SK-N-SH treated with all-trans-retinoic acid at 6 μM for 48 hours (cell line): ENCODE measurements around the gene MTARC1.

Source experiments
- ATAC-seq: fragments of 200-7000 bp; cut with Tn5 transposase; 3 replicates; pipeline ENCODE4 v1.9.1; 2020; ENCODE audit warnings: mild to moderate bottlenecking, moderate library complexity
- BACH2 ChIP-seq: fragments of 250-450 bp; sonication (Bioruptor Pico); IDR thresholded peaks from 2 replicates; pipeline ENCODE4 v1.9.0; 2021; ENCODE audit warnings: mild to moderate bottlenecking, borderline replicate concordance
- CSDC2 ChIP-seq: fragments of 250-450 bp; sonication (Bioruptor Pico); IDR thresholded peaks from 2 replicates; pipeline ENCODE4 v1.5.0; 2020; ENCODE audit warnings: mild to moderate bottlenecking, moderate library complexity
- GLIS3 ChIP-seq: fragments of 250-450 bp; sonication (Bioruptor Pico); IDR thresholded peaks from 2 replicates; pipeline ENCODE4 v1.5.0; 2020; ENCODE audit warnings: mild to moderate bottlenecking, moderate library complexity
- ISL1 ChIP-seq: fragments of 250-450 bp; sonication (Bioruptor Pico); IDR thresholded peaks from 2 replicates; pipeline ENCODE4 v2.1.2; 2022; ENCODE audit warnings: mild to moderate bottlenecking, moderate library complexity
- PATZ1 ChIP-seq: fragments of 250-450 bp; sonication (Bioruptor Pico); IDR thresholded peaks from 2 replicates; pipeline ENCODE4 v1.8.0; 2020; ENCODE audit warnings: mild to moderate bottlenecking, moderate library complexity, borderline replicate concordance
- PPARA ChIP-seq: fragments of 250-450 bp; sonication (Bioruptor Pico); IDR thresholded peaks from 2 replicates; pipeline ENCODE4 v1.5.0; 2020; ENCODE audit warnings: mild to moderate bottlenecking, borderline replicate concordance
- SNAI2 ChIP-seq: fragments of 250-450 bp; sonication (Bioruptor Pico); IDR thresholded peaks from 2 replicates; pipeline ENCODE4 v1.5.0; 2020; ENCODE audit warnings: mild to moderate bottlenecking, moderate library complexity
- TCF4 ChIP-seq: fragments of 250-450 bp; sonication (Bioruptor Pico); IDR thresholded peaks from 2 replicates; pipeline ENCODE4 v1.8.0; 2021; ENCODE audit warnings: mild to moderate bottlenecking, moderate library complexity, borderline replicate concordance
- TOX ChIP-seq: fragments of 250-450 bp; sonication (Bioruptor Pico); IDR thresholded peaks from 2 replicates; pipeline ENCODE4 v1.8.0; 2021; ENCODE audit warnings: mild to moderate bottlenecking, moderate library complexity, borderline replicate concordance
- ZC3H10 ChIP-seq: fragments of 250-450 bp; sonication (Bioruptor Pico); IDR thresholded peaks from 2 replicates; pipeline ENCODE4 v1.5.1; 2021; ENCODE audit warnings: mild to moderate bottlenecking, moderate library complexity
- ZFP30 ChIP-seq: fragments of 450-650 bp; formaldehyde crosslinking; IDR thresholded peaks from 2 replicates; pipeline ENCODE4 v1.5.0; 2022; ENCODE audit warnings: mild to moderate bottlenecking, moderate library complexity
- ZNF565 ChIP-seq: fragments of 450-650 bp; formaldehyde crosslinking; conservative IDR thresholded peaks from 2 replicates; pipeline ENCODE4 v1.5.0; 2020; ENCODE audit warnings: low read depth, mild to moderate bottlenecking, moderate library complexity
- ZNF70 ChIP-seq: fragments of 450-650 bp; formaldehyde crosslinking; IDR thresholded peaks from 2 replicates; pipeline ENCODE4 v1.5.0; 2020; ENCODE audit warnings: mild to moderate bottlenecking, moderate library complexity
- ZNF8 ChIP-seq: fragments of 450-650 bp; formaldehyde crosslinking; IDR thresholded peaks from 2 replicates; pipeline ENCODE4 v1.5.0; 2020; ENCODE audit warnings: mild to moderate bottlenecking, moderate library complexity
- TF ChIP-seq, protein P1 (sequence below): fragments of 250-450 bp; sonication (Bioruptor Pico); IDR thresholded peaks from 2 replicates; pipeline ENCODE4 v1.5.0; 2020; ENCODE audit warnings: mild to moderate bottlenecking, moderate library complexity
- TF ChIP-seq, protein P2 (sequence below): fragments of 250-450 bp; sonication (Bioruptor Pico); IDR thresholded peaks from 2 replicates; pipeline ENCODE4 v1.5.1; 2021; ENCODE audit warnings: mild to moderate bottlenecking, moderate library complexity
- TF ChIP-seq, protein P3 (sequence below): fragments of 250-450 bp; sonication (Bioruptor Pico); IDR thresholded peaks from 2 replicates; pipeline ENCODE4 v1.8.0; 2021; ENCODE audit warnings: low read depth, mild to moderate bottlenecking, moderate library complexity, borderline replicate concordance
- TF ChIP-seq, protein P4 (sequence below): fragments of 250-450 bp; sonication (Bioruptor Pico); IDR thresholded peaks from 2 replicates; pipeline ENCODE4 v1.5.1; 2020; ENCODE audit warnings: low read depth, mild to moderate bottlenecking, moderate library complexity

The MTARC1 gene

DNA sequence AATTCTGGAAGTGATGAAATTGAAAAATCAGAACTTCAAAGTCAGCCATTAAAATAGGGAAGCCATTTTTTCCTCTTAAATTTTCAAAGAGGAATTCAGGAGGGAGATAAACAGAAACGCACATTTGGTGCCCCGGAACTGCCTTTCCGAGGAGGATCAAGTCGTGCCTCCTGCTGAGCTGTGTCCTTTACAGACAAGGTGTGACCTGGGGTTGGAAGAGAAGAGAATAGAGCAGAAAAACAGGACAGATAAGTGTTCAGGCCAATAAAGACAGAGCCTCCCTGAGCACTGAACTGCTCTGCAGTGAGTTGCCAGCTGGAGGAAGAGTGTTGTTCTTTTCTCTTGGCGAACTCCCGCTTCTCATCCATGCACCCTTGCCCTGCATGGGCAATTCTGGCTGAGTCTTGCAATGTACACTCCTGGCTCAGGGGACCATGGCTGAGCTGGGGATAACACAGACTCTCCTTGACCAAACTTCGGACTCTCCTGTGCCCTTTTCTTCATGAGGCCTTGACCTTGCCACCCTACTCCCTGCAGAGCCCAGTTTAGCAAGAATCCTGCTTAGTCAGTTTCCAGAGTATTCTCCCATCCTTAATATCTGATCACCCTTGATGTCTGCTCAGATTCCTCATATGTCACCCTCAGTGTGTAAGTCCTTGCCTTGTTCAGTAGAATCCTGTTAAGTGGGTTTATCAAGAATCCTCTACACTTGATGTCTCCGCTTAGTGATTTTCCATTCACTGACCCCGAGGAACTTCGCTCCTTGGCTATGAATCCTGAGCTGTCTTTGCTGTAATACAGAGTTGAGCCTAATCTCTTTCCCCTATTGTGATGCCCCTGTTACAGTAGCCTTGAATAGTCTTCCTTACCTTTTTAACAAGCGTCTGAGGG is 1.3 kb upstream of the MTARC1 start (continued):
- TF ChIP-seq, protein P1, sequence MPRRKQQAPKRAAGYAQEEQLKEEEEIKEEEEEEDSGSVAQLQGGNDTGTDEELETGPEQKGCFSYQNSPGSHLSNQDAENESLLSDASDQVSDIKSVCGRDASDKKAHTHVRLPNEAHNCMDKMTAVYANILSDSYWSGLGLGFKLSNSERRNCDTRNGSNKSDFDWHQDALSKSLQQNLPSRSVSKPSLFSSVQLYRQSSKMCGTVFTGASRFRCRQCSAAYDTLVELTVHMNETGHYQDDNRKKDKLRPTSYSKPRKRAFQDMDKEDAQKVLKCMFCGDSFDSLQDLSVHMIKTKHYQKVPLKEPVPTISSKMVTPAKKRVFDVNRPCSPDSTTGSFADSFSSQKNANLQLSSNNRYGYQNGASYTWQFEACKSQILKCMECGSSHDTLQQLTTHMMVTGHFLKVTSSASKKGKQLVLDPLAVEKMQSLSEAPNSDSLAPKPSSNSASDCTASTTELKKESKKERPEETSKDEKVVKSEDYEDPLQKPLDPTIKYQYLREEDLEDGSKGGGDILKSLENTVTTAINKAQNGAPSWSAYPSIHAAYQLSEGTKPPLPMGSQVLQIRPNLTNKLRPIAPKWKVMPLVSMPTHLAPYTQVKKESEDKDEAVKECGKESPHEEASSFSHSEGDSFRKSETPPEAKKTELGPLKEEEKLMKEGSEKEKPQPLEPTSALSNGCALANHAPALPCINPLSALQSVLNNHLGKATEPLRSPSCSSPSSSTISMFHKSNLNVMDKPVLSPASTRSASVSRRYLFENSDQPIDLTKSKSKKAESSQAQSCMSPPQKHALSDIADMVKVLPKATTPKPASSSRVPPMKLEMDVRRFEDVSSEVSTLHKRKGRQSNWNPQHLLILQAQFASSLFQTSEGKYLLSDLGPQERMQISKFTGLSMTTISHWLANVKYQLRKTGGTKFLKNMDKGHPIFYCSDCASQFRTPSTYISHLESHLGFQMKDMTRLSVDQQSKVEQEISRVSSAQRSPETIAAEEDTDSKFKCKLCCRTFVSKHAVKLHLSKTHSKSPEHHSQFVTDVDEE = no peak
- TF ChIP-seq PATZ1 (CRISPR knock-in tag) = no peak
- no peak for TF ChIP-seq ZFP30 (CRISPR knock-in tag)
- TF ChIP-seq SNAI2 (CRISPR knock-in tag) = no peak
- no peak for TF ChIP-seq TCF4
- TF ChIP-seq ISL1 (CRISPR knock-in tag) = no peak
- no peak for TF ChIP-seq GLIS3 (CRISPR knock-in tag)
- TF ChIP-seq CSDC2 (CRISPR knock-in tag) = no peak
- TF ChIP-seq, all 23 proteins: peak for 0

GRCh38 chr1:220786057-220786336 is 716 bp upstream of the MTARC1 start:
- peak; percentile 62 for ATAC-seq
- TF ChIP-seq SNAI2 (CRISPR knock-in tag) (no peak), ISL1 (CRISPR knock-in tag) (no peak), PPARA (CRISPR knock-in tag) (no peak), ZC3H10 (CRISPR knock-in tag) (no peak), ZNF565 (CRISPR knock-in tag) (no peak), CSDC2 (CRISPR knock-in tag) (no peak), ZNF8 (CRISPR knock-in tag) (no peak), ZFP30 (CRISPR knock-in tag) (no peak), TOX (CRISPR knock-in tag) (no peak), PATZ1 (CRISPR knock-in tag) (no peak)
- TF ChIP-seq, protein P1 = no peak
- TF ChIP-seq, protein P2, sequence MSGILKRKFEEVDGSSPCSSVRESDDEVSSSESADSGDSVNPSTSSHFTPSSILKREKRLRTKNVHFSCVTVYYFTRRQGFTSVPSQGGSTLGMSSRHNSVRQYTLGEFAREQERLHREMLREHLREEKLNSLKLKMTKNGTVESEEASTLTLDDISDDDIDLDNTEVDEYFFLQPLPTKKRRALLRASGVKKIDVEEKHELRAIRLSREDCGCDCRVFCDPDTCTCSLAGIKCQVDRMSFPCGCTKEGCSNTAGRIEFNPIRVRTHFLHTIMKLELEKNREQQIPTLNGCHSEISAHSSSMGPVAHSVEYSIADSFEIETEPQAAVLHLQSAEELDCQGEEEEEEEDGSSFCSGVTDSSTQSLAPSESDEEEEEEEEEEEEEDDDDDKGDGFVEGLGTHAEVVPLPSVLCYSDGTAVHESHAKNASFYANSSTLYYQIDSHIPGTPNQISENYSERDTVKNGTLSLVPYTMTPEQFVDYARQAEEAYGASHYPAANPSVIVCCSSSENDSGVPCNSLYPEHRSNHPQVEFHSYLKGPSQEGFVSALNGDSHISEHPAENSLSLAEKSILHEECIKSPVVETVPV (CRISPR knock-in tag) = no peak

DNA sequence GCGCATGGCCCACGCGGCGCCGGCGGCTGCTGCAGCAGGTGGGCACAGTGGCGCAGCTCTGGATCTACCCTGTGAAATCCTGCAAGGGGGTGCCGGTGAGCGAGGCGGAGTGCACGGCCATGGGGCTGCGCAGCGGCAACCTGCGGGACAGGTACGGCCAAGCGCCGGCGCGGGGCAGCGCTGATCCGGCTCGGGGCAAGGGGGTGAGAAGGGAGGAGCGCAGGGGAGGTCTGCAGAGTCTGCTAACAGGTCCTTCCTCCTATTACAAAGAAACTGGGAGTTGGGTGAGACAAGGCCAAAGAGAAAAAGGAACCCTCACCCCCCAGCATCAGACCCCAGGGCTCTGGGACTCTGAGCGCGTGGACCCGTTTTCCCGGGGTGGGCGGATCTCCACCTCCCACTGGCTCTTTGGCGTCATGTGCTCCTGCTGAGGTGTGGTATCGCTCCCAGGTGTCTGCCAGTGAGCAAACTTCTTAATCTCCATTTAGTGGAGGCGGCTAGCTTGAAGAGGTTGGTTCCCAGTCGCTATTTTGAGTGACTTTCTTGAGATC is 431 bp downstream of the MTARC1 start:
- peak; percentile 38 for ATAC-seq
- TF ChIP-seq PATZ1 (CRISPR knock-in tag) (no peak), SNAI2 (CRISPR knock-in tag) (no peak), ZFP30 (CRISPR knock-in tag) (no peak), ZNF70 (CRISPR knock-in tag) (no peak), BACH2 (CRISPR knock-in tag) (no peak), TOX (CRISPR knock-in tag) (no peak), ZC3H10 (CRISPR knock-in tag) (no peak), GLIS3 (CRISPR knock-in tag) (no peak)
- TF ChIP-seq, protein P3, sequence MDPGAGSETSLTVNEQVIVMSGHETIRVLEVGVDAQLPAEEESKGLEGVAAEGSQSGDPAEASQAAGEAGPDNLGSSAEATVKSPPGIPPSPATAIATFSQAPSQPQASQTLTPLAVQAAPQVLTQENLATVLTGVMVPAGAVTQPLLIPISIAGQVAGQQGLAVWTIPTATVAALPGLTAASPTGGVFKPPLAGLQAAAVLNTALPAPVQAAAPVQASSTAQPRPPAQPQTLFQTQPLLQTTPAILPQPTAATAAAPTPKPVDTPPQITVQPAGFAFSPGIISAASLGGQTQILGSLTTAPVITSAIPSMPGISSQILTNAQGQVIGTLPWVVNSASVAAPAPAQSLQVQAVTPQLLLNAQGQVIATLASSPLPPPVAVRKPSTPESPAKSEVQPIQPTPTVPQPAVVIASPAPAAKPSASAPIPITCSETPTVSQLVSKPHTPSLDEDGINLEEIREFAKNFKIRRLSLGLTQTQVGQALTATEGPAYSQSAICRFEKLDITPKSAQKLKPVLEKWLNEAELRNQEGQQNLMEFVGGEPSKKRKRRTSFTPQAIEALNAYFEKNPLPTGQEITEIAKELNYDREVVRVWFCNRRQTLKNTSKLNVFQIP = no peak
- TF ChIP-seq, protein P4, sequence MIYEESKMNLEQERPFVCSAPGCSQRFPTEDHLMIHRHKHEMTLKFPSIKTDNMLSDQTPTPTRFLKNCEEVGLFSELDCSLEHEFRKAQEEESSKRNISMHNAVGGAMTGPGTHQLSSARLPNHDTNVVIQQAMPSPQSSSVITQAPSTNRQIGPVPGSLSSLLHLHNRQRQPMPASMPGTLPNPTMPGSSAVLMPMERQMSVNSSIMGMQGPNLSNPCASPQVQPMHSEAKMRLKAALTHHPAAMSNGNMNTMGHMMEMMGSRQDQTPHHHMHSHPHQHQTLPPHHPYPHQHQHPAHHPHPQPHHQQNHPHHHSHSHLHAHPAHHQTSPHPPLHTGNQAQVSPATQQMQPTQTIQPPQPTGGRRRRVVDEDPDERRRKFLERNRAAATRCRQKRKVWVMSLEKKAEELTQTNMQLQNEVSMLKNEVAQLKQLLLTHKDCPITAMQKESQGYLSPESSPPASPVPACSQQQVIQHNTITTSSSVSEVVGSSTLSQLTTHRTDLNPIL (CRISPR knock-in tag) = no peak
